OCI-LY7 (cell line): ENCODE results near the gene CPEB1. TPM values are rescaled to one million over a fixed set of nuclear protein-coding genes. Genes with fewer than 3 reads are reported as not detected.

Experiments used
- BruUV-seq: library from RNA; stranded (reverse); fragments of 400-500 nt; replicated peaks from 2 replicates; lab custom pipeline; 2021; lab: Mats Ljungman, UMichigan
- CTCF ChIA-PET: fragments of 300-600 bp; sonication (Branson Sonifier 250); formaldehyde crosslinking; loops from one replicate; lab custom pipeline; 2022; ENCODE audit warnings: antibody characterized with exemption; ENCODE audit not compliant: unreplicated experiment; lab: Charles Lee
- POLR2A ChIA-PET: fragments of 300-600 bp; sonication (Branson Sonifier 250); formaldehyde crosslinking; loops from one replicate; lab custom pipeline; 2022; ENCODE audit warnings: antibody characterized with exemption; lab: Charles Lee
- DNase-seq: peaks from one replicate; pipeline ENCODE4 v3.0.0-alpha.2; 2015; ENCODE audit warnings: low spot score
- H2AFZ ChIP-seq: fragments of 200-600 bp; sonication (generic), shearing (Covaris generic); 2 replicates; pipeline ENCODE4 v1.6.1; 2014; ENCODE audit warnings: mild to moderate bottlenecking, antibody characterized with exemption, low read length, moderate library complexity
- H3K27ac ChIP-seq: fragments of 200-600 bp; sonication (generic); 2 replicates; pipeline ENCODE4 v1.5.1; 2014; ENCODE audit warnings: mixed run types, low read depth, mild to moderate bottlenecking, moderate library complexity, low read length, inconsistent platforms; ENCODE audit not compliant: poor library complexity, severe bottlenecking
- H3K36me3 ChIP-seq: fragments of 200-600 bp; sonication (generic); 2 replicates; pipeline ENCODE4 v1.6.1; 2014; ENCODE audit warnings: mild to moderate bottlenecking, antibody characterized with exemption, low read length, moderate library complexity, mixed read lengths; ENCODE audit not compliant: insufficient read depth
- H3K4me1 ChIP-seq: fragments of 200-600 bp; sonication (generic); 2 replicates; pipeline ENCODE4 v1.5.1; 2014; ENCODE audit warnings: mild to moderate bottlenecking, low read length; ENCODE audit not compliant: insufficient read depth, poor library complexity, severe bottlenecking
- H3K4me2 ChIP-seq: fragments of 200-600 bp; sonication (generic); 2 replicates; pipeline ENCODE4 v1.6.1; 2014; ENCODE audit warnings: mild to moderate bottlenecking, low read length
- H3K4me3 ChIP-seq: fragments of 200-600 bp; sonication (generic); 2 replicates; pipeline ENCODE4 v1.5.1; 2014; ENCODE audit warnings: mild to moderate bottlenecking, low read depth, low read length; ENCODE audit not compliant: poor library complexity, severe bottlenecking
- H3K79me2 ChIP-seq: fragments of 200-600 bp; sonication (generic); 2 replicates; pipeline ENCODE4 v1.6.1; 2016; ENCODE audit warnings: low read depth, mild to moderate bottlenecking, low read length, moderate library complexity, mixed read lengths; ENCODE audit not compliant: insufficient read depth
- H3K9me2 ChIP-seq: fragments of 200-600 bp; sonication (generic); 2 replicates; pipeline ENCODE4 v1.6.1; 2016; ENCODE audit warnings: mild to moderate bottlenecking, low read length, mixed read lengths; ENCODE audit not compliant: insufficient read depth
- H3K9me3 ChIP-seq: fragments of 200-600 bp; sonication (generic); 2 replicates; pipeline ENCODE4 v1.6.1; 2014; ENCODE audit warnings: mild to moderate bottlenecking, mixed run types, low read length, mixed read lengths
- H4K20me1 ChIP-seq: fragments of 200-600 bp; sonication (generic); 2 replicates; pipeline ENCODE4 v1.6.1; 2014; ENCODE audit warnings: mild to moderate bottlenecking, antibody characterized with exemption, low read length, moderate library complexity, mixed read lengths; ENCODE audit not compliant: insufficient read depth
- EZH2phosphoT487 ChIP-seq: fragments of 200-600 bp; sonication (generic); IDR thresholded peaks from 2 replicates; pipeline ENCODE4 v1.6.1; 2018; ENCODE audit warnings: low read depth, borderline replicate concordance, mild to moderate bottlenecking, mixed run types, antibody characterized with exemption, low read length, moderate library complexity, mixed read lengths
- intact Hi-C: fragments of 100-400 bp; cut with micrococcal nuclease; formaldehyde crosslinking; loops from one replicate; pipeline ENCODE4 v1.10.0; 2022; ENCODE audit not compliant: unreplicated experiment
- total RNA-seq, 2 experiments: library from RNA; depleted of rRNA in 1 of 2; stranded (reverse); fragments of >200 nt in 1 of 2; shearing (Covaris generic) in 1 of 2; gene quantifications; 2 replicates each; pipeline ENCODE4 v1.2.3, GENCODE V29; 2014 to 2022
- TF ChIP-seq, protein P1 (sequence below): fragments of 200-600 bp; sonication (generic); conservative IDR thresholded peaks from 2 replicates; pipeline ENCODE4 v1.5.1; 2014; ENCODE audit warnings: mild to moderate bottlenecking, antibody characterized with exemption, low read length, moderate library complexity, mixed read lengths

The CPEB1 gene
- total RNA-seq, 2 experiments from 2014 or later, result not detected

GRCh38 chr15:82650046-82650670, 3.0 kb upstream of the CPEB1 start:
- ChIA-PET POLR2A (no interaction called here), CTCF (no interaction called here)
- TF ChIP-seq, protein P1, sequence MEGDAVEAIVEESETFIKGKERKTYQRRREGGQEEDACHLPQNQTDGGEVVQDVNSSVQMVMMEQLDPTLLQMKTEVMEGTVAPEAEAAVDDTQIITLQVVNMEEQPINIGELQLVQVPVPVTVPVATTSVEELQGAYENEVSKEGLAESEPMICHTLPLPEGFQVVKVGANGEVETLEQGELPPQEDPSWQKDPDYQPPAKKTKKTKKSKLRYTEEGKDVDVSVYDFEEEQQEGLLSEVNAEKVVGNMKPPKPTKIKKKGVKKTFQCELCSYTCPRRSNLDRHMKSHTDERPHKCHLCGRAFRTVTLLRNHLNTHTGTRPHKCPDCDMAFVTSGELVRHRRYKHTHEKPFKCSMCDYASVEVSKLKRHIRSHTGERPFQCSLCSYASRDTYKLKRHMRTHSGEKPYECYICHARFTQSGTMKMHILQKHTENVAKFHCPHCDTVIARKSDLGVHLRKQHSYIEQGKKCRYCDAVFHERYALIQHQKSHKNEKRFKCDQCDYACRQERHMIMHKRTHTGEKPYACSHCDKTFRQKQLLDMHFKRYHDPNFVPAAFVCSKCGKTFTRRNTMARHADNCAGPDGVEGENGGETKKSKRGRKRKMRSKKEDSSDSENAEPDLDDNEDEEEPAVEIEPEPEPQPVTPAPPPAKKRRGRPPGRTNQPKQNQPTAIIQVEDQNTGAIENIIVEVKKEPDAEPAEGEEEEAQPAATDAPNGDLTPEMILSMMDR, result no peak
- TF ChIP-seq EZH2phosphoT487, result no peak
- intact Hi-C loops, result no loop called here
- Histone ChIP-seq H4K20me1 (no peaks in the 10 kb centered on the region), H3K9me3 (no peaks in the 10 kb centered on the region), H3K4me3 (no peak overlapping the region), H2AFZ (no peak overlapping the region), H3K79me2 (no peaks in the 10 kb centered on the region), H3K4me1 (no peaks in the 10 kb centered on the region), H3K36me3 (no peaks in the 10 kb centered on the region), H3K4me2 (no peak overlapping the region), H3K9me2 (no peaks in the 10 kb centered on the region), H3K27ac (no peak overlapping the region)
- BruUV-seq, result no TSS peak
- DNase-seq, result no peak

DNA sequence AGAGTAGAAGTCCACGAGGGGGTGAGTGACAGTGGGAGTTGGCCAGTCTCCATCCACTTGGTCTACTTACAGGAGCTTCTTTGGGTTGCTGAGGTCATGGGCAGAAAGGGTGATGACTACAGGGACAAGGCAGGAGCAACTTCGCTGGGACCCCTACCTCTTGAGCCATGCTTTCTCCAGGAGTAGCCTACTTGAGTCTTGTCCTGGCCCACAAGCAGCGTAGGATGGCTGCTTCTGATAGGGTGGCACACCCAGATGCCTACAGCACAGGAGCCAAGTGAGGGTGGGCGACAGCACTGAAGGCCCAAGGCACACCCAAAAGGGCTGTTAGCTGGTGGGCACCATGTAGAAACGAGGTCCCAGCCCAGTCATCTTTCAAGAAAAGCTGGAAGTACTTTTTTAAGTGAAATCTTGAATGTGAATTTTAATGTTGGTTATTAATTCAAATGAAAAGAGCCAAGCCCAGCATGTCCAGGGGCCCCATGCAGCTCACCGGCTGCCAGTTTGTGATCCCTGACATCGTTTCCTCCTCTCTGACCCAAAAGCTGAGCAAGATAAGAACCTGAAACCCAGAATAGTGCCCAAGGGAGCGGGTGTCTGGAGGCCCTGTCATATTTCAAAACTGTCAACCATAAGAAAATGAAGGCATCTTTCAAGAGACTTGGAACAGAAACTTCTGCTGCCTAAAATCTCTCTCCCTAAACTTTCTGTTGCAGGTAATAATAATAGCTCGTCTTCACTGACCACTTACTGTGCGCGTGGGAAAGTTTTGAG, 2.2 kb upstream of the CPEB1 start:
- TF ChIP-seq, protein P1, result no peak
- TF ChIP-seq EZH2phosphoT487, result no peak
- ChIA-PET CTCF (no interaction called here), POLR2A (no interaction called here)
- Histone ChIP-seq H3K36me3 (no peaks in the 10 kb centered on the region), H3K9me3 (no peaks in the 10 kb centered on the region), H3K9me2 (no peaks in the 10 kb centered on the region), H4K20me1 (no peaks in the 10 kb centered on the region), H3K4me2 (no peak overlapping the region), H2AFZ (no peak overlapping the region), H3K27ac (no peak overlapping the region), H3K4me1 (no peaks in the 10 kb centered on the region), H3K4me3 (no peak overlapping the region), H3K79me2 (no peaks in the 10 kb centered on the region)
- intact Hi-C loops, result no loop called here
- no peak for DNase-seq
- BruUV-seq, result no TSS peak
